Retinal pigment epithelial cell (primary cell): Measurements from ENCODE around the gene CASZ1.

ENCODE experiments used
- DNase-seq: peaks from one replicate; pipeline ENCODE4 v3.0.0-alpha.2; 2010; ENCODE audit warnings: low read depth
- H3K4me3 ChIP-seq: 2 replicates; pipeline ENCODE4 v1.5.1; 2011; ENCODE audit warnings: mild to moderate bottlenecking, low read length, control low read depth, moderate library complexity
- CTCF ChIP-seq: conservative IDR thresholded peaks from 2 replicates; pipeline ENCODE4 v1.5.1; 2011; ENCODE audit warnings: low read depth, low read length, control low read depth, inconsistent platforms

CASZ1 gene

GRCh38 chr1:10674700-10675609, 121.5 kb downstream of the CASZ1 start:
- no peak for TF ChIP-seq CTCF
- no peak for DNase-seq
- no peak overlapping the region for H3K4me3 ChIP-seq

- no peak for TF ChIP-seq CTCF
- DNase-seq, result no peak
- H3K4me3 ChIP-seq, result no peak overlapping the region
Observed at GRCh38 chr1:10674222-10674621, 122.2 kb downstream of the CASZ1 start.

- TF ChIP-seq CTCF, result no peak
- DNase-seq, result no peak
Observed at GRCh38 chr1:10673109-10673711, 123.2 kb downstream of the CASZ1 start.

DNA sequence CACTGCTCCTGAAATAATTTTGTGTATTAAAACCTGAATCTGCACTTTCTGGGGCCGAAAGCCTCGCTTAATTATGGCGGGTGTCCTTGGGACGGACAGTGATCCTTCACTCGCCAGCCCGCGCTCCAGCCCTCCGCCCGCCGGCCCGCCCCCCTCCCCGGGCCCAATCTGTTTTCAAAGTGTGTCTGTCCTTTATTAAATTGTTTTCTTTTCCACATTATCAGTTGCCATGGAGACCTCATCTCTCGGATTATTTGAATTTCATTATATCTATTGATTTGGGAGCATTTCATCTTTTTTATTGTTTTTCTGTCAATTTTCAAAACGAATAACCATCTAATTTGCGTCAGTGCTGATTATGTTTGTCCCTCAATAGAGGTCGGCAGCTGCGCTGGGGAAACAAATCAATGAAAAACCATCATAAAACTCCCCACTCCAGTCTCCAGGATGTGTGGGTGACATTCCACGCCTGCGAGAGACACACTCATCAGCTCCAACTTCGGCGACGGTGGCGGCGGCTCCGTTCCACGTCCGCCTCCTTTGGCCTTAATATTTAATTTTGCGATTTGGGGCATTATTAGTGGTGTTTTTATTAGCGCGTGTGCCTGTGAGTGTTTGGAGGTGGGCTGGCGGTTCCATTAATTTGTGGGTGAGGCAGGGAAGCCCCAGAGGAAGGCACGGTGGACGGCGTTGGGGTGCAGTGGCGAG, 123.9 kb downstream of the CASZ1 start:
- H3K4me3 ChIP-seq, result no peak overlapping the region
- no peak for DNase-seq
- TF ChIP-seq CTCF, result no peak

More at GRCh38 chr1:10673109-10673711, 123.2 kb downstream of the CASZ1 start:
- no peak overlapping the region for H3K4me3 ChIP-seq

DNA sequence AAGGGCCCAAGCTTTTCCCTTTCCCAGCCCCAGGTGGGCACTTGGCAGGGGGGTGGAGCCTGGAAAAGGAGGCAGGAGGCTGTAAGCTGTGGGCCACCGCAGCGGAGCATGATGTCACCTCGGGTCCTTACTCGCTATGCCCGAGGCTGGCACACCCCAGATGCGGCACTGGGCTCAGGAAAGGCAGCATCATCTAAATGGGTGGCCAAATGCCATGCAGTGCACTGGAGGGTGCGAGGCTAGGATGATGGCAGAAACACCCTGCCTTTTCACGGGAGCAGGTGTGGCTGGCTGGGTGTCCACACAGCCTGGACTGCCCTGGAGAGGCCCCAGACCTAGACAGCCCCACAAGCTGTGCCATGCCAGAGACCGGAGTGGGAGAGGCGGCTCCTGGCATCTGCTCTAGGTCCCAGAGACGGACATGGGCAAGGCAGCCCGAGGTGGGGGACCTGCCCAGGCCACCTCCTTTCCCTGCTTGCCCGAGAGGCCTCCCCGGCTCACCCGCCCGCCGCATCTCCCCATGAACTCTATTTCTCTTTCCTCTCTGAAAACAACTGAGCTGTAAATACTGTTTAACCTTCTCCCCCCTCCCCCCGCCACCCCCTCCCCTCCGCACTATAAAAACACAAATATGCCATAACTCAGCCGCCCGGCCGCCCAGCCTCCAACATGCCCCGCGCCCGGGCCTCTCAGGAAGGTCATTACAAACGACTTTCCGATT, 124.7 kb downstream of the CASZ1 start:
- no peak for TF ChIP-seq CTCF
- DNase-seq, result no peak
- no peak overlapping the region for H3K4me3 ChIP-seq

- H3K4me3 ChIP-seq, result no peak overlapping the region
Observed at GRCh38 chr1:10671090-10671489, 125.4 kb downstream of the CASZ1 start.

More at GRCh38 chr1:10671090-10671489, 125.4 kb downstream of the CASZ1 start:
- DNase-seq, result no peak
- TF ChIP-seq CTCF, result no peak
